Brain microvascular endothelial cell (primary cell): Measurements from ENCODE around the gene TNNC1.

Experiments used
- DNase-seq: peaks from one replicate; pipeline ENCODE4 v3.0.0-alpha.2; 2020
- H3K27ac ChIP-seq: fragments of 250-450 bp; sonication (Bioruptor Pico); 2 replicates; pipeline ENCODE4 v1.5.1; 2020; ENCODE audit warnings: mild to moderate bottlenecking, moderate library complexity
- H3K27me3 ChIP-seq: fragments of 250-450 bp; sonication (Bioruptor Pico); replicated peaks from 2 replicates; pipeline ENCODE4 v1.5.1; 2020; ENCODE audit warnings: mild to moderate bottlenecking
- H3K36me3 ChIP-seq: fragments of 250-450 bp; sonication (Bioruptor Pico); replicated peaks from 2 replicates; pipeline ENCODE4 v1.5.1; 2020; ENCODE audit warnings: mild to moderate bottlenecking
- H3K4me3 ChIP-seq: 2 replicates; pipeline ENCODE4 v1.5.1; 2011; ENCODE audit warnings: low read depth, mild to moderate bottlenecking, control low read depth, low read length, moderate library complexity
- CTCF ChIP-seq: IDR thresholded peaks from 2 replicates; pipeline ENCODE4 v1.5.1; 2011; ENCODE audit warnings: low read depth, mild to moderate bottlenecking, moderate library complexity, low read length, control low read depth, inconsistent platforms; ENCODE audit errors: missing control alignments
- in situ Hi-C: cut with HindIII; loops from 2 replicates; pipeline ENCODE4 v1.10.0; 2017; ENCODE audit warnings: low sequenced_read_pairs, low pct_ligation_motif_present

Gene TNNC1

GRCh38 chr3:52453496-52454249 lies at the start of gene TNNC1:
TSS of gene TNNC1 (minus strand) at chr3:52454041. CDS start at chr3:52454015, 26 bp downstream.
- no peak for DNase-seq
- Histone ChIP-seq H3K27ac (no peak within 1 kb of the TSS), H3K36me3 (peaks cover 1% of the 10 kb centered on the region), H3K4me3 (no peak within 1 kb of the TSS), H3K27me3 (no peaks in the 10 kb centered on the region)
- in situ Hi-C loops = no loop called here
- TF ChIP-seq CTCF = no peak

DNA sequence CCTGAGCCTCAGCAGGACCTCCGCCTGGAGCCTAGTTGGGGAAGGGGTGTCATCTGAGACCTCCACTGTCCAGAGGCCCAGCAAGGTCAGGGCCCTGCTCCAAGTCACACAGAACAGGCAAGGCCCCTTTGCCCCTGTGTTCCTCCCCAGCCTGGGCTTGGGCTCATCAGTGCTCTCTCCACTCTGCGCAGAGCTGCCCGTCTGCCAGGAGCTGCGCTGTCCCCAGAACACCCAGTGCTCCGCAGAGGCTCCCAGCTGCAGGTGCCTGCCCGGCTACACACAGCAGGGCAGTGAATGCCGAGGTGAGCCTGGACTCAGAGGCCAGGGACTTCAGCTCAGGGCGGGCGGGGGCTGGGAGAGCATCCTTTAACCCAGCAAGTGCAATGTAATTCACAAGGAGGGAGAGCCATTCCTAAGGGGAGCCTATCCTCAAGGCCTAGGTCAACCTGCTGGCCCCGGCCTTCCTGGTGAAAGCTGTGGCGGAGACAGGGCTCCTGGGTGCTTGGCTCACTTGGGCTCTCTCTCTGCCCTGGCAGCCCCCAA lies 49.0 kb upstream of the TNNC1 start:
- H3K36me3 ChIP-seq = no peaks in the 10 kb centered on the region
- H3K27me3 ChIP-seq = no peaks in the 10 kb centered on the region
- DNase-seq = no peak
- no peak overlapping the region for H3K4me3 ChIP-seq
- in situ Hi-C loops = no loop called here
- TF ChIP-seq CTCF = no peak
- H3K27ac ChIP-seq = no peak overlapping the region

DNA sequence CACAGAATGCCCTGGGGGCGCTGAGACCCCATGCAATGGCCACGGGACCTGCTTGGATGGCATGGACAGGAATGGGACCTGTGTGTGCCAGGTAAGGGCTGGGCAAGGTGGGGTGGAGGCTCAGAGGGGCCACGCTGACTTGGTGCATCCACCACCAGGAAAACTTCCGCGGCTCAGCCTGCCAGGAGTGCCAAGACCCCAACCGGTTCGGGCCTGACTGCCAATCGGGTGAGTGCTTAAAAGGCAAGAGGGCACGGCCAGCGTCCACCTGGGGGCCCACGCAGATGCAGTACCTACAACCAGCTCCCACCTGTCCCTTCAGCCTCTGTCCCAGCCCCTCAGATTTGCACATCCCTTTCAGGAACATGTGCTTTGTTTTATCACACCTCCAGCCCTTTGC lies 48.2 kb upstream of the TNNC1 start:
- Histone ChIP-seq H3K27me3 (no peaks in the 10 kb centered on the region), H3K27ac (no peak overlapping the region), H3K4me3 (no peak overlapping the region), H3K36me3 (no peaks in the 10 kb centered on the region)
- in situ Hi-C loops = no loop called here
- TF ChIP-seq CTCF = no peak
- DNase-seq = no peak

DNA sequence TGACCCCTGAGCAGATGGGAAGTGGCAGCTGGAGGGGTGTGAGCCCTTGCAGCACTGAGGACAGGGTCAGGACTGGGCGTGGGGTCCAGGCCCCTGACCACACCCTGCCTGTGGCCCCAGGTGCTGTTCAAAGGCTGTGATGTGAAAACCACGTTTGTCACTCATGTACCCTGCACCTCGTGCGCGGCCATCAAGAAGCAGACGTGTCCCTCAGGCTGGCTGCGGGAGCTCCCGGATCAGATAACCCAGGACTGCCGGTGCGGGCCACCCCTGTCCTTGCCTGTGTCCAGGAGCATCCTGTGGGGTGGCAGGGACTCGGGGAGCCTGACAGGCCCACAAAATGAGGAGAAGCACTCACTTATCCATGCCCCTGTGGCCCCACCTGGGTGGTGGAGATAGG lies 47.2 kb upstream of the TNNC1 start:
- Histone ChIP-seq H3K27ac (no peak overlapping the region), H3K36me3 (no peaks in the 10 kb centered on the region), H3K4me3 (no peak overlapping the region), H3K27me3 (no peaks in the 10 kb centered on the region)
- TF ChIP-seq CTCF = no peak
- no peak for DNase-seq
- in situ Hi-C loops = no loop called here

DNA sequence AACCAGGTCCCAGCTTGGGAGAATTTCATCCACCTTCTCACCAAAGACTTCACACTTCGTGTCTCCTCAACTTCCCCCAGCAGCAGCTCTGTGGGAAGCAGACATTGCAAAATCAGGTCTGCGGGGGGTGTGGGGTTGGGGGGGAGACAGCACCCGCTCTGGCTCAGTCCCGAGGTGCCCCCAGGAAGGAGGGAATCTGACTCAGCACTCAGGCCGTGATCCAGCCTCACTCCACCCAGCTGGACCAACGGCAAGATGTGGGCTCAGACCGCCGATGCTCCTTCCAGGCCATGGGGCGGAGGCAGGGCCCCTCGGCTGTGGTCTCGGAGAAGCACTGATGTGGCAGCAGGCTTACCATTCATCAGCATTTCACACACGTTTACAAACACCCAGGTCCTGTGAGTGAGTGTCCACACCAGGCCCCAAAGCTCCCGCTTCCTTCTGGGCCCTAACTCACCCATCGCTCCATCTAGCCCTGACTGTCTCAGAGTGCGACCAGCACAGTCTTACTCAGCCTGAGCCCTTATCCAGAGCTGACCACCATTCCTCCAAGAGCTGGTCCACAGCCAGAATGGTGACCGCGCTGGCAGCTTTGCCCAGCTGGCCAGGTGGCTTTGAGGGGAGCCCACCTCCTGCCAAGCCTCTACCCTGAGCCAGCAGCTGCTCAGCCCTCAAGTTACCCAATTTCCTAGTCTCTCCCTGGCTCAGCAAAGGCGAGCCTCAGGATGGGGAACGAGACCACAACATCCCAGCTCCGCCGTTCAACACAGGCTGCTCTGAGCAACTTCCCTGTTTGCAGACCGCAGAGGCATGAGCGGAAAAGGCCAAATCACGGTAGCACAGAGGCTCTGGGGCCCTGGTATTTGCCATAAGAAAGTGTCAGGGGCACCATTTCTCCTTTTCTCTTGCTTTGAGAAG lies 44.6 kb upstream of the TNNC1 start:
- no peak overlapping the region for H3K27ac ChIP-seq
- no peak overlapping the region for H3K4me3 ChIP-seq
- H3K36me3 ChIP-seq = no peaks in the 10 kb centered on the region
- no peak for TF ChIP-seq CTCF
- in situ Hi-C loops = no loop called here
- no peak for DNase-seq
- H3K27me3 ChIP-seq = no peaks in the 10 kb centered on the region
